GM18873 (cell line): Measurements from ENCODE around the gene PRLR.
"Not testable (repeated sequence)": the region's sequence is repeated elsewhere in the genome, so short reads cannot be mapped to it uniquely, and the experiment has no call there.

Source experiments
- ATAC-seq: cut with Tn5 transposase; IDR thresholded peaks from one replicate; pipeline ENCODE4 v1.9.1; 2021; ENCODE audit warnings: mild to moderate bottlenecking, moderate library complexity, moderate number of reproducible peaks; ENCODE audit not compliant: unreplicated experiment, low FRiP score

PRLR gene

GRCh38 chr5:35230038-35230611, at the start of gene PRLR:
Gene PRLR (minus strand): TSS chr5:35230487. CDS start chr5:35089620, 140,867 bp downstream.
- ATAC-seq: no peak

- no peak for ATAC-seq
Observed at GRCh38 chr5:35274839-35275509, 44.7 kb upstream of the PRLR start.

- ATAC-seq: no peak
Observed at GRCh38 chr5:35269006-35269405, 38.7 kb upstream of the PRLR start.

- no peak for ATAC-seq
Observed at GRCh38 chr5:35266276-35266675, 36.0 kb upstream of the PRLR start.

GRCh38 chr5:35264509-35264908, 34.2 kb upstream of the PRLR start:
- ATAC-seq: no peak

- ATAC-seq: no peak
Observed at GRCh38 chr5:35263266-35263877, 33.1 kb upstream of the PRLR start.

- no peak for ATAC-seq
Observed at GRCh38 chr5:35253582-35253981, 23.3 kb upstream of the PRLR start.

GRCh38 chr5:35252963-35253362, 22.7 kb upstream of the PRLR start:
- no peak for ATAC-seq

GRCh38 chr5:35248843-35249780, 18.8 kb upstream of the PRLR start:
- ATAC-seq: no peak

- ATAC-seq: no peak
Observed at GRCh38 chr5:35247648-35248034, 17.4 kb upstream of the PRLR start.

GRCh38 chr5:35246900-35247647, 16.8 kb upstream of the PRLR start:
- no peak for ATAC-seq

GRCh38 chr5:35246411-35246810, 16.1 kb upstream of the PRLR start:
- ATAC-seq: no peak

GRCh38 chr5:35245371-35245770, 15.1 kb upstream of the PRLR start:
- not testable (repeated sequence) for ATAC-seq

- no peak for ATAC-seq
Observed at GRCh38 chr5:35244171-35244570, 13.9 kb upstream of the PRLR start.

- ATAC-seq: no peak
Observed at GRCh38 chr5:35242702-35243258, 12.5 kb upstream of the PRLR start.

- ATAC-seq: no peak
Observed at GRCh38 chr5:35240892-35241291, 10.6 kb upstream of the PRLR start.

GRCh38 chr5:35239911-35240610, 9.8 kb upstream of the PRLR start:
- ATAC-seq: no peak

GRCh38 chr5:35239476-35239875, 9.2 kb upstream of the PRLR start:
- no peak for ATAC-seq
